NK-92 (cell line): Measurements from ENCODE around the gene ELN.
"Not testable (repeated sequence)": the region's sequence is repeated elsewhere in the genome, so short reads cannot be mapped to it uniquely, and the experiment has no call there.

Source experiments
- DNase-seq: peaks from one replicate; lab custom pipeline; 2025; ENCODE audit not compliant: unreplicated experiment; lab: John Stamatoyannopoulos, UW

The ELN gene

GRCh38 chr7:74000489-74001149 lies 27.4 kb upstream of the ELN start:
- DNase-seq: no peak

GRCh38 chr7:74001150-74001494 lies 26.9 kb upstream of the ELN start:
- DNase-seq: no peak

GRCh38 chr7:74002474-74003017 lies 25.4 kb upstream of the ELN start:
- DNase-seq: no peak

GRCh38 chr7:74003621-74004020 lies 24.4 kb upstream of the ELN start:
- DNase-seq: no peak

- DNase-seq: no peak
These were observed 21.9 kb upstream of the ELN start for GRCh38 chr7:74006032-74006431.

GRCh38 chr7:74006451-74007241 lies 21.3 kb upstream of the ELN start:
- no peak for DNase-seq

GRCh38 chr7:74007242-74007567 lies 20.8 kb upstream of the ELN start:
- DNase-seq: no peak

GRCh38 chr7:74008687-74009086 lies 19.3 kb upstream of the ELN start:
- DNase-seq: no peak

- no peak for DNase-seq
These were observed 18.3 kb upstream of the ELN start for GRCh38 chr7:74009719-74010118.

- DNase-seq: no peak
These were observed 17.6 kb upstream of the ELN start for GRCh38 chr7:74010407-74010806.

- DNase-seq: not testable (repeated sequence)
These were observed 16.6 kb upstream of the ELN start for GRCh38 chr7:74011421-74011820.

- no peak for DNase-seq
These were observed 15.1 kb upstream of the ELN start for GRCh38 chr7:74012842-74013249.

- no peak for DNase-seq
These were observed 14.3 kb upstream of the ELN start for GRCh38 chr7:74013539-74014272.

GRCh38 chr7:74014931-74015330 lies 13.0 kb upstream of the ELN start:
- no peak for DNase-seq

- DNase-seq: no peak
These were observed 12.3 kb upstream of the ELN start for GRCh38 chr7:74015670-74016069.

- DNase-seq: no peak
These were observed 10.8 kb upstream of the ELN start for GRCh38 chr7:74017125-74017524.

- no peak for DNase-seq
These were observed 9.6 kb upstream of the ELN start for GRCh38 chr7:74018246-74018895.

- no peak for DNase-seq
These were observed 8.8 kb upstream of the ELN start for GRCh38 chr7:74019149-74019548.

- DNase-seq: no peak
These were observed 7.6 kb upstream of the ELN start for GRCh38 chr7:74020390-74020789.

GRCh38 chr7:74021546-74022320 lies 6.2 kb upstream of the ELN start:
- DNase-seq: no peak

- DNase-seq: no peak
These were observed 5.5 kb upstream of the ELN start for GRCh38 chr7:74022507-74022906.
